ENCODE results near the gene PRR16.
A peak's percentile ranks its signal among the peaks of the same experiment; 100 is the strongest.
"Not testable (repeated sequence)": the region's sequence is repeated elsewhere in the genome, so short reads cannot be mapped to it uniquely, and the experiment has no call there.

Gene PRR16

DNA sequence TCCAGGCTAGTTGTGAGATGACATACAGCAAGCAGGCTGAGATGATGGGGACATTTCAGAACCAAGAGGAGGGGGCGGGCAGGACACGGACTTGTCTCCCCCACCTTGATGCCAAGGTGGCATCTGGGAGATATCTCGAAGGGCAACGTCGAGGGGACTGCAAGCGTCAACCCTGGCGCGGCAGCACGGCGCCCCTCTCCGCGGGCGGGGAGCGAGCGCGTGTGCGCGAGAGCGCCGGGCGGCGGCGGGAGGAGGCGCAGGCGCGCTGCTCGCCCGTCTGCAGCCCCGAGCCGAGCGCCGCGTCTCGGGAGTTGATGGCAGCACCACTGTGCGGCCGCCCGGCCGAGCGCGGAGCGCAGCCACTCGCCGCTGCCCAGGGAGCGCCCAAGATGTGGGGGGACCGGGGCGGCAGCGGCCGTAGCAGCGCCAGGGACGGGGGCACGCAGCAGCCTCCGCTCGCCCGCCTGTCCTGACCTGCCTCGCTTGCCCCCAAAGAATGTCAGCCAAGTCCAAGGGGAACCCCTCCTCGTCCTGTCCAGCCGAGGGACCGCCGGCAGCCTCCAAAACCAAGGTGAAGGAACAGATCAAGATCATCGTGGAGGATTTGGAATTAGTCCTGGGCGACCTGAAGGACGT lies at the start of gene PRR16:
Gene PRR16, plus strand, starts transcription at position 310 of the 636 bp plus-strand sequence.
- DNase-seq (ENCODE audit: extremely low spot score): peak; percentile 78
- peak; percentile 72 for TF ChIP-seq L3MBTL2 (conservative IDR thresholded peaks at IDR 0.05)
- TF ChIP-seq FOXA1 (IDR thresholded peaks at IDR 0.05): no peak
- ChIA-PET CTCF (interaction anchor here (0.6 kb wide), 1 partner anchor 1508 kb away, joined by 3 read pairs; no protein-coding TSS in a partner anchor), POLR2A (no interaction called here)

DNA sequence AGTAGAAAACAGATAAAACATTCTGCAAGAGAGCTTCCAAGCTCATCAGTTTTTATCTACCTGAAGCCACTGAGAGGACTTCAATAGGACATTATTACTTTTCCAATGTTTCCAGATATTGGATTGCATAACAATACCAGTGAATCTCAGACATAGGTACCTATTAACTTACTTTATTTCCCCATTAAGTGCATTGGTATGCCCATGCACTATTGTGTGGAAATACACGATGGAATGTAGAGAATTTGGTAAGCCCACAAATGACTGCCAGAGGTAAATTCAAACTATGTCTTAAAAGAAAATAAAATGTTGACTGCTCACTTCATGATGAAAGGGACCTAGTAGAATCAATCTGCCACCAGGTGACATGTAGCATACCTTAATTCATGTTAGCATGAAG lies 48.1 kb upstream of the PRR16 start:
- no peak for DNase-seq (ENCODE audit: extremely low spot score)
- TF ChIP-seq LEF1 (IDR thresholded peaks at IDR 0.05; ENCODE audit: borderline replicate concordance) (no peak), FOXK2 (IDR thresholded peaks at IDR 0.05) (no peak), ARNT (IDR thresholded peaks at IDR 0.05) (no peak), TARDBP (IDR thresholded peaks at IDR 0.05) (no peak)
- POLR2A ChIA-PET: no interaction called here
- CTCF ChIA-PET: no interaction called here

DNA sequence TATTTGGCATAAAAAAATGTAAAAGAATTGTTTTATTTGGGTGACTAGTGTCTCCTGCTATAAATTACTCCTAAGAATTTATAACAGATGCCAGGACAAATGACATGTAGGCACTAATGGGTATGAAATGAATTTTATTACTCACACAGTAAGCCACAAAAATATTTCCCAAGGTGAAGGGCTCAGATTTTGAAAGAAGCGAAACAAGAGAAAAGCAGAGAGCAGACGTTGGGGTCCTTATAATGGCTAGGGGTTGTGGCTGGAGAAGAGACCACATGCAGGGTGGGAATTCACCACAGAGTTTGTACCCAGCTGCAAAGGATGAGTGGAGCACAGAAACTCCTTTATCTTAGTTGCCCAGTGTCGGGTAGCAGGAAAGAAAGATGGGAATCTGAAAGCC lies 45.0 kb upstream of the PRR16 start:
- POLR2A ChIA-PET: no interaction called here
- DNase-seq (ENCODE audit: extremely low spot score): no peak
- CTCF ChIA-PET: no interaction called here
- no peak for TF ChIP-seq ELF4 (IDR thresholded peaks at IDR 0.05)
- no peak for TF ChIP-seq SP1 (IDR thresholded peaks at IDR 0.05)
- no peak for TF ChIP-seq NFRKB (IDR thresholded peaks at IDR 0.05)
- no peak for TF ChIP-seq FOXM1 (IDR thresholded peaks at IDR 0.05; ENCODE audit: borderline replicate concordance)
- no peak for TF ChIP-seq ARNT (IDR thresholded peaks at IDR 0.05)
- no peak for TF ChIP-seq ZNF384 (IDR thresholded peaks at IDR 0.05)
- TF ChIP-seq PKNOX1 (IDR thresholded peaks at IDR 0.05): no peak
- TF ChIP-seq FOXA1 (IDR thresholded peaks at IDR 0.05): no peak
- TF ChIP-seq HDGF (IDR thresholded peaks at IDR 0.05; ENCODE audit: borderline replicate concordance): no peak
- TF ChIP-seq FOXK2 (IDR thresholded peaks at IDR 0.05): no peak
- TF ChIP-seq TARDBP (IDR thresholded peaks at IDR 0.05): no peak
- TF ChIP-seq CTBP1 (IDR thresholded peaks at IDR 0.05; ENCODE audit: borderline replicate concordance): no peak
- TF ChIP-seq LEF1 (IDR thresholded peaks at IDR 0.05; ENCODE audit: borderline replicate concordance): no peak
- no peak for TF ChIP-seq BHLHE40 (IDR thresholded peaks at IDR 0.05; ENCODE audit: borderline replicate concordance)
- no peak for TF ChIP-seq SUZ12 (IDR thresholded peaks at IDR 0.05)
- no peak for TF ChIP-seq L3MBTL2 (conservative IDR thresholded peaks at IDR 0.05)

DNA sequence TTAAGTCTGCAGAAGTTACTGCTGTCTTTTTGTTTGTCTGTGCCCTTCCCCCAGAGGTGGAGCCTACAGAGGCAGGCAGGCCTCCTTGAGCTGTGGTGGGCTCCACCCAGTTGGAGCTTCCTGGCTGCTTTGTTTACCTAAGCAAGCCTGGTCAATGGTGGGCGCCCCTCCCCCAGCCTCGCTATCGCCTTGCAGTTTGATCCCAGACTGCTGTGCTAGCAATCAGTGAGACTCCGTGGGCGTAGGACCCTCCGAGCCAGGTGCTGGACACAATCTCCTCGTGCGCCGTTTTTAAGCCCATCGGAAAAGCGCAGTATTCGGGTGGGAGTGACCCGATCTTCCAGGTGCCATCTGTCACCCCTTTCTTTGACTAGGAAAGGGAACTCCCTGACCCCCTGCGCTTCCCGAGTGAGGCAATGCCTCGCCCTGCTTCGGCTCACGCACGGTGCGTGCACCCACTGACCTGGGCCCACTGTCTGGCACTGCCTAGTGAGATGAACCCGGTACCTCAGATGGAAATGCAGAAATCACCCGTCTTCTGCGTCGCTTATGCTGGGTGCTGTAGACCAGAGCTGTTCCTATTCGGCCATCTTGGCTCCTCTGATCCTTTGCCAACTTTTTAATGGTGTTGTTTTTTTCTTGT lies 37.3 kb upstream of the PRR16 start:
- POLR2A ChIA-PET; DNase-seq (ENCODE audit: extremely low spot score); CTCF ChIA-PET: not testable (repeated sequence)

DNA sequence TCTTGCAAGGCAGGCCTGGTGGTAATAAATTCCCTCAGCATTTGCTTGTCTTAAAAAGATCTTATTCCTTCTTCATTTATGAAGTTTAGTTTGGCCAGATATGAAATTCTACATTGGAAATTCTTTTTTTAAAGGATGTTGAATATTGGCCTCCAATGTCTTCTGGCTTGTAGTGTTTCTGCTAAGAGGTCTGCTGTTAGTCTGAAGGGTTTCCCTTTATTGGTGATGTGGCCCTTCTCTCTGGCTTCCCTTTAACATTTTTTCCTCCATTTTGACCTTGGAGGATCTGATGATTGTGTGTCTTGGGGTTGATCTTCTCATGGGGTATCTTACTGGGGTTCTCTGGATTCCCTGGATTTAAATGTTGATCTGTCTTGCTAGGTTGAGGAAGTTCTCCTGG lies 33.5 kb upstream of the PRR16 start:
- TF ChIP-seq FOXA1 (IDR thresholded peaks at IDR 0.05) (no peak), ARNT (IDR thresholded peaks at IDR 0.05) (no peak), FOXM1 (IDR thresholded peaks at IDR 0.05; ENCODE audit: borderline replicate concordance) (no peak), TARDBP (IDR thresholded peaks at IDR 0.05) (no peak), FOXK2 (IDR thresholded peaks at IDR 0.05) (no peak), HDGF (IDR thresholded peaks at IDR 0.05; ENCODE audit: borderline replicate concordance) (no peak), L3MBTL2 (conservative IDR thresholded peaks at IDR 0.05) (no peak), ZNF384 (IDR thresholded peaks at IDR 0.05) (no peak)
- CTCF ChIA-PET: interaction anchor here (0.7 kb wide), 2 partner anchors 23 to 100 kb away, joined by 3 read pairs; no protein-coding TSS in a partner anchor
- POLR2A ChIA-PET: no interaction called here
- DNase-seq (ENCODE audit: extremely low spot score): no peak

- DNase-seq (ENCODE audit: extremely low spot score): no peak
- POLR2A ChIA-PET: no interaction called here
- TF ChIP-seq NFRKB (IDR thresholded peaks at IDR 0.05): no peak
- no peak for TF ChIP-seq FOXM1 (IDR thresholded peaks at IDR 0.05; ENCODE audit: borderline replicate concordance)
- no peak for TF ChIP-seq L3MBTL2 (conservative IDR thresholded peaks at IDR 0.05)
- no peak for TF ChIP-seq HDGF (IDR thresholded peaks at IDR 0.05; ENCODE audit: borderline replicate concordance)
- TF ChIP-seq LEF1 (IDR thresholded peaks at IDR 0.05; ENCODE audit: borderline replicate concordance): no peak
- TF ChIP-seq FOXA1 (IDR thresholded peaks at IDR 0.05): no peak
- no peak for TF ChIP-seq CTBP1 (IDR thresholded peaks at IDR 0.05; ENCODE audit: borderline replicate concordance)
- no peak for TF ChIP-seq SUZ12 (IDR thresholded peaks at IDR 0.05)
- TF ChIP-seq PKNOX1 (IDR thresholded peaks at IDR 0.05): no peak
- TF ChIP-seq ELF4 (IDR thresholded peaks at IDR 0.05): no peak
- TF ChIP-seq SP1 (IDR thresholded peaks at IDR 0.05): no peak
- no peak for TF ChIP-seq ZNF384 (IDR thresholded peaks at IDR 0.05)
- TF ChIP-seq TARDBP (IDR thresholded peaks at IDR 0.05): no peak
- TF ChIP-seq FOXK2 (IDR thresholded peaks at IDR 0.05): no peak
- no peak for TF ChIP-seq ARNT (IDR thresholded peaks at IDR 0.05)
- TF ChIP-seq BHLHE40 (IDR thresholded peaks at IDR 0.05; ENCODE audit: borderline replicate concordance): no peak
- CTCF ChIA-PET: no interaction called here
Observed at GRCh38 chr5:120432861-120433260, 31.2 kb upstream of the PRR16 start.

DNA sequence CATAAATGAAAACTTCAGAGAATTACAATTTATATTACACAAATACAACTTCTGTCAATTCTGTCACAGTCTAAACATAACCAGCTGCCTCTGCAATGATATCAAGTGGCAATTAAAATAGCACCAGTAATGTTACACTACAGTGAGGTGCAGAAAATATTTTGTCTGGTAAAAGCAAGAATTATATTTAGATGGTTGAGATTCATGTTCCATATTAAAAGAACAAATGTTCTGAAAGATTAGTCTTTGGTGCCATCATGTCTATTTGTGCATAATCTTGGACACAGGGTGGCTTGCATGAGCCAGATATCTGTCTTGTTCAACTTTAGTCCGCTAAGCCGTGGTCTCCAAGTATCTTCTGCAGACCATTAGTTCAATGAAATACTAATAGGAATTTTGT lies 29.0 kb upstream of the PRR16 start:
- CTCF ChIA-PET: no interaction called here
- DNase-seq (ENCODE audit: extremely low spot score): no peak
- TF ChIP-seq FOXK2 (IDR thresholded peaks at IDR 0.05): no peak
- POLR2A ChIA-PET: no interaction called here

- POLR2A ChIA-PET: no interaction called here
- CTCF ChIA-PET: no interaction called here
- no peak for DNase-seq (ENCODE audit: extremely low spot score)
- TF ChIP-seq ELF4 (IDR thresholded peaks at IDR 0.05) (no peak), L3MBTL2 (conservative IDR thresholded peaks at IDR 0.05) (no peak), CTBP1 (IDR thresholded peaks at IDR 0.05; ENCODE audit: borderline replicate concordance) (no peak), FOXA1 (IDR thresholded peaks at IDR 0.05) (no peak), NFRKB (IDR thresholded peaks at IDR 0.05) (no peak), FOXM1 (IDR thresholded peaks at IDR 0.05; ENCODE audit: borderline replicate concordance) (no peak), SP1 (IDR thresholded peaks at IDR 0.05) (no peak), ARNT (IDR thresholded peaks at IDR 0.05) (no peak), HDGF (IDR thresholded peaks at IDR 0.05; ENCODE audit: borderline replicate concordance) (no peak), ZNF384 (IDR thresholded peaks at IDR 0.05) (no peak), LEF1 (IDR thresholded peaks at IDR 0.05; ENCODE audit: borderline replicate concordance) (no peak), TARDBP (IDR thresholded peaks at IDR 0.05) (no peak), BHLHE40 (IDR thresholded peaks at IDR 0.05; ENCODE audit: borderline replicate concordance) (no peak), FOXK2 (IDR thresholded peaks at IDR 0.05) (no peak), PKNOX1 (IDR thresholded peaks at IDR 0.05) (no peak), SUZ12 (IDR thresholded peaks at IDR 0.05) (no peak)
Observed at GRCh38 chr5:120436996-120437395, 27.1 kb upstream of the PRR16 start.

All from HEK293T (cell line).